ENCODE data around the gene ST3GAL3. TPM values are rescaled to one million over a fixed set of nuclear protein-coding genes. Genes with fewer than 3 reads are reported as not detected.
"Not testable (repeated sequence)": the region's sequence is repeated elsewhere in the genome, so short reads cannot be mapped to it uniquely, and the experiment has no call there.

Gene ST3GAL3
- total RNA-seq, 2 donors from 2014 or later = 25.0 to 25.5 TPM

DNA sequence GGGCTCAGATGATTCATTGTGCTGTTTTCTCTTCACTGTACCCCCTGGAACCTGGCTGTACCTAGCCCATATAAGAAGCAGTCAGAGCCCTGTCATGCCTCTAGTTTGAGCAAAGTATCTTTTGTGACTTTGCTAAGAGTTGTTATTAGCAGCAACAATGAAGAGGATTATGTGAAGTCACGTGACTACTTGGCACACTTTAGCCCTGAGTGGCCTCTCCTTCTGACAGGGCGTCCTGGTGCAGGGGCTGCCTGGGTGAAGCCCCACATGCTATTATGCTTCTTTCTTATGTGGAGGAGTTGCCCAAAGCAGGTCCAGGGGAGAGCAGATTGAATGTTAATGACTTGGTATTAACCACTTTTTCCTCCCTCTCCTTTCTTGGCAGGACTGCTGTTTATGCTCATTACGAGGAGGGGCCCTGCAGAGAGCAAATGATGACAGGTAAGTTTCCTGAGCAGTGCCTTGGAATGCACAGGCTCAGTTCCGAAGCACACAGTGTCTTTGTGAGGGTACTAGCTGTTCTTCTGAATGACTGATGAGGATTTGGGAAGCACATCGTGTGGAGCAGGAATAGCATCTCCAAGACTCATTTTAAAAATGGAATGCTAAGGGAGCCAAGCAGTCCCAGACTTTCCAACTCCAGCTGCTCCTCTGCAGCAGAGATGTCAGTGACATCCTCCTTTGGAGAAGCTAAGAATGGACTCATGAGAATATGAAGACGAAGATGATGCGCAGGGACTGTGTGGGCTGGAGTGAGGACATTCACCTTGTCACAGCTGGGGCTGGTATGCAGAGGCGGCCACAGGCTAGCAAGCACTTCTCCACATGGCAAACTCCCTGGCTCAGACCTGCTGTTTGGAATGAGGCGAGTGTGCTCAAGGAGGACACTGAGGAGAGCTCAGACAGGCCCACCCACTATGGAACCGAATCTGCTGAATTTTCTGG, 15.2 kb upstream of the ST3GAL3 start:
- no peak for DNase-seq (ENCODE audit: low spot score)
- intact Hi-C loops (cut with DNase I) = no loop called here

DNA sequence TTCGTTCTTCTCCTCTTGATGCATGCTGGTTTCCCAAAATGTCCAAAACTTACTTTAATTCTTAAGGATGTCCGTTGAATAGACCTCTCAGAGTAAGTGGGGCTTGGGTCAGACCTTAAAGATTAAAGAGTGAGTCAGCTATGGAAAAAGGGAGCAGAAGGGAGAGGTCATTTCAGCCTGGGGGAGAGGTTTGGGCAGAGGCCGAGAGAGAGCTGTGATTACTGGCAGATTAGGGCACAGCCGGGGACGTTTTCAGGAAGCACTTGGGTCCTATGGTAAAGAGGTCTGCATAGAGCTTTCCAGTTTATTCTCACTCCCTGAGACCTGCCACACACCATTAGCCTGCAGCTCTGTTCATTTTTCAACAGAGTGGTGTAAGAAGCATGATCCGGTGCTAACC, 14.0 kb upstream of the ST3GAL3 start:
- no peak for DNase-seq (ENCODE audit: low spot score)
- intact Hi-C loops (cut with DNase I) = no loop called here

DNA sequence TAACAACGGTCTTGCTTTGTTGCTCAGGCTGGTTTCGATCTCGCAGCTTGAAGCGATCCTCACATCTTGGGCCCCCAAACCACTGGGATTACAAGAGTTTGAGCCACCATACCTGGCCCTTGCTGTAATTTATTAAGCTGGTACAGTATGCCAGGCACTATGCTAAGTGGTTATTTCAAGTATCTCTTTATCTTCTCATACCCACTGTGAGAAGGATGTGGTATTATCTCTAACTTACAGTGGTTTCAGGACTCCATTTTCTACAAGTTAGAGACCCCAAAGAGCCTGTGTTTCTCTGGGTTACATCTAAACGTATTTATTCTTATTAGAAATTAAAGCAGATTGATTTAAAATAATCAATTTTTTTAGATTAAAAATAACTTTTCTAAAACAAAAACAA, 8.1 kb upstream of the ST3GAL3 start:
- intact Hi-C loops (cut with DNase I) = no loop called here
- DNase-seq (ENCODE audit: low spot score) = no peak

DNA sequence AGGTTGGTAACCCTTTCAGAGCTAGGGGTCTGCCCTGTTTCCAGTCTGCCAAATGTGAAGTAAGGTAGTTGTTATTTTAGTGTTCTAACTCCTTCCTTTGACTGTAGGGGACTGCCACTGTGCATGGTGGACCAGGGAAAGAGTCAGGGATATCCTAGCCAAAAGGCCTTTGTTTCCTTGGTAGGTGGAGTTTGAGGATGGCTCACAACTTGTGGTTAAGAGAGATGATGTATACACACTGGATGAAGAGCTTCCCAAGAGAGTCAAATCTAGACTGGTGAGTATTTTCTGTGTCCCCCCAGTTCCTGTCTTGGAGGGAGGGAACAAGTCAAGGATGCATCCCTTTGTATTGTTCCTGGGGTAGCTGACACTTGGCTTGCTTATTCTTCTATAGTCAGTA, 3.5 kb upstream of the ST3GAL3 start:
- intact Hi-C loops (cut with DNase I) = no loop called here
- DNase-seq (ENCODE audit: low spot score) = no peak

DNA sequence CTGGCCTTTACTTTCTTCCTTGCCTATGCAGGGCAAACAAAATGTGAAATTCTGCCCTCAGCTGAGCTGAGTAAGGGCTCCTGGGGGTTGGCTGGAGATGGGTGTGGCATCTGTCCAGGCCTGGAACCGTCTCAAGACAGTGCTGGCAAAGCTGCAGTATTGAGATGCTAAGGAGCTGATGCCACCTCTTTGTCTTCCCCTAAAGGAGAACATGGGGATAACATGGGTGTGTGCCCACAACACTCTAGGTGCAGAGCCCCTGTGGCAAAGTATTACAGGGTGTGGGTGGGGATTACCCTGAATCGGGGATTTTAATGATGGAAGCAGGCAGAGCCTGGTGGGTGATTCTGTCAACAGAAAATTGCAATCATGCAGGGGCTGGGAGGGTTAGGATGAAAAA, 2.5 kb upstream of the ST3GAL3 start:
- intact Hi-C loops (cut with DNase I) = no loop called here
- DNase-seq (ENCODE audit: low spot score) = no peak

DNA sequence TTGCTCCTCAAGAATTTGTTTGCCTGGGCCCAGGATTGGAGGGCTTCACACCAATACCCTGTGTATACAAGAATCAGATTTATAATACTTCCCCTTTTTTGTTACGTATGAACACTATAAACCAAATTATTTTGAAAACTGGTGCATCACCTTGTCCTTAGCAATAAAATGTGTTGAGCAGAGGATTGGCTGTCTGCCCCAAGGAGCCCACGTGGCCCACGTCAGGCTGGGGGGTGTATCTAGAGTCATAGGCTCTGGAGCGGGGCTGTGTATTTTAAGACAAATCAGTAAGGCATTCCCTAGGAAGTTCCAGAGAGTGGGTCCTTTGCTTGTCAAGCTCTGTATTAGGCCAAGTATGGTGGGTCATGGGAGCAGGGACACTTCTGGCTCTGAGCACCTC, 2.0 kb upstream of the ST3GAL3 start:
- intact Hi-C loops (cut with DNase I) = no loop called here
- DNase-seq (ENCODE audit: low spot score) = no peak

DNA sequence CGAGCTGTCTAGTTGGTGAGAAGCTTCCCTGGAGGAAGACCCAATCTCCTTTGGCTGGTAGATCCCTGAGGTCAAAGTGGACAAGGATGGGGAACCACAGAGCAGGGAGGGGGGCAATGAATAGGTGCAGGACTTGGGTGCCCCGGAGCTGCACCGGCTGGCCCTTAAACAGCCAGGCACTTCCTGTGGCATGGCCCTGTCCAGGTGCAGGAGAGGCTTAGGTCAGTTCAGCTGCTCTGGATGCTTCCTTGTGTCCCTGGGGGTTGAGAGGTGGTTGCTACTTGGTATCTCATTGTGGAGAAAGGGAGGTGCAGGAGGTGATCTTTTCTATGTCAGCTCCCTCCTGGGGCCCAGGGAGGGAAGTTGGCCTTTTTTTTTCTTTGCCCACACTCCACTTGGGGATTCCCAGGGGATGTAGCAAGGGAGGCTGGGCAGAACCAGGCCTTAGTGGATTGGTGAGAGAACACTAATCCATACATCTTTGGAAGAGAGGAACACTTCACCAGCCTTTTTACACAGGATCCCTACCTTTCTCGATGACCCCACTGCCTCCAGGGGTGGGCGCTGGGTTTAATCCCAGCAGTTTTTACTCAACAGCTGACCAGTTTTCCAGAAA, 1.2 kb upstream of the ST3GAL3 start:
- DNase-seq (ENCODE audit: low spot score) = no peak
- intact Hi-C loops (cut with DNase I) = no loop called here

DNA sequence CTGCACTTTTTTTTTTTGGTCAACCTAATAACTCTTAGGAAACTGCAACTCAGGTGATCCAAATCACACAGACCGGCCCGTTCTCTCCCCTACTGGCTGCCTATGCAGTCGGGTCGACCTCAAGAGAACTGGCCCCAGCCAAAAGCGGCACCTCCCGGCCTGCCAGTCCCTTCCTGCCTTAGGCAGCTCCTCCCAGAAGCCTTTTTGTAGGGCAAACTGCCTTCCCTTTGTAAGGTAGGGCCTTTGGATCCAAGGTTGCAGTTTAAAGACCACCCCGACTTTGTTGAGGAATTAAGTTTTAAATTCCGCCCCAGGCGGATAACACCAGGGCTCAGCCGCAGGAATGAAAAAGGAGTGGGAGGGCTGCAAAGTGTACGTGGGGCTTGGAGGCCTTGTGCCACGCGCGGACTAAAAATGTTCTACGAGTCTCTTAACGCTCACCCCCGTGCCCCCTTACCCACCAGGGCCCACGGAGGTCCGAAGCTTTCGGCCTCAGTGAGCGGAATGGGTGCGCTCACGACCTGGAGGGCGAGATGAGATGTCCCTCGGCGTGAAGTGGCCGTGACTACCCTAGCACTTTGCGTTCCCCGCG, 642 bp upstream of the ST3GAL3 start:
- DNase-seq (ENCODE audit: low spot score) = no peak
- intact Hi-C loops (cut with DNase I) = no loop called here

DNA sequence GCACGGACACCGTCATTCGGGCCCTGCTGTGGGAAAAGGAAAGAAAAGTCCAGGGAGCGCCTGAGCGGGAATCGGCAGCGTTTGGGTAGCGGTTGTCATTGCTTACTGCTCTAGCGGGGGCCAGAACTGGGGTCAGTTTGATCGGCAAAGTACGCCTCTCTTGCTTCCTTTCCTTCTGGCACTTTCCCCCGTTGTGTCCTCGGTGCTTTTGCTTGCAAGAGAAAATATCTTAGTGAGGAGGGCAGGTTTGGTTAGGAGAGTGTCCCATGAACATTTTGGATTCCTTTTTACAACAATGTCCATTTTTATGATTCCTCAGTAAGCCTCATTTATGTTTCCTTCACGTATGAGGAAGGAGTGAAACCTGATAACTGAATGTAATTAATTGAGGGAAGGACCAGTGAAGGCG, 670 bp downstream of the ST3GAL3 start:
- intact Hi-C loops (cut with DNase I) = no loop called here
- no peak for DNase-seq (ENCODE audit: low spot score)

DNA sequence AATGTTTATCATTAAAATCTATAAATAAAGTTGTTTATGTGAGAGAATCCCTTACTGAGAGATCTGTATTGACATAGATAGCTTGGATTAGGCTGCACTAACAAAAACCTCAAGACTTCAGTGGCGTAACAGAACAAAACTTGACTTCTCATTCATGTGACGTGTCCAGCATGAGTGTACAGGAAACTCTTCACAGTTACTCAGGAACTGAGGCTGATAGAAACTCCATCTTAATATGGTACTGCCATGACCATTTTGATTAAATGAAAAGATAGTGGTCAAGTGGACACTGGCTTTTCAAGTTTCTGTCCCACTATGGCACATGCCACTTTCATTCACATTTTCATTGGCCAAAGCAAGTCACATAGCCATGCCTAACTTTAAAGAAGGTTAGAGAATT, 3.7 kb downstream of the ST3GAL3 start:
- no peak for DNase-seq (ENCODE audit: low spot score)
- intact Hi-C loops (cut with DNase I) = no loop called here

DNA sequence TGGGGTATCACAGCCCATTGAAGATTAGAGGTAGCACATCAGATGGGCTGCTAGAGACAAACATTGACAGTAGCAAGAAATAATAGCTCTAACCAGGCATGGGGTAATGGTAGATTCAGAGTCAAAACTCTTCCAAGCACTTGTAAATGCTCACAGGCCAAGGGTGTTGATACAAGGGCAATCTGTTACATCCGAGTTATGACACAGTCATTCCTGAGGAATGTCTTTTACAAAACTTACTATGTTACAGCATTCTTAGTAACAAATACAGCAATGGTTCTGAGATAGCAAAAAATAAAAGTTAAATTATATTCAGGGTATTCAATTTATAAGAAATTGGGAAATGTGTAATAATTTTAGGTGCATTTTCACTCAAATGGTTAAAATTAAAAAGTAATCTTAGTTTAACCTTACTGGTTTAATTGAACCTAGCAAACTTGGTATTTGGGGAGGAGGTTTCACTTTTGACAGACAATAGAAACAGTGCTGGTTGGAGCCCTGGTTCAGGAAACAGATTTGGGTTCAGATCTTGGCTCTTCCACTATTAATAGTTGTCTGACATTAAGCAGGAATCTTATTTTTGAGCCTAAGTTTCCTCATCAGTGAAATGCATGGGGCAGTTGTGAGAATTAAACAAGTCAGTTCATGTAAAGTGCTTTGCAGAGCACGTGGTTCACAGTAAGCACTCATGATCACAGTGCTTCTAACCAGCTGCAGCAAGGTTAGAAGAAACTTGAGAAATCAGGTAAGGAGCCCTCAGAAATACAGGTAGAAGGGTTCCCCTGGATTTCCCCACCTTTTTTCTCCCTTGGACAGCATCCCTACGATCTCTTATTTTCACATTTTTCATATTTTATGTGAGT, 4.4 kb downstream of the ST3GAL3 start:
- intact Hi-C loops (cut with DNase I) = no loop called here

DNA sequence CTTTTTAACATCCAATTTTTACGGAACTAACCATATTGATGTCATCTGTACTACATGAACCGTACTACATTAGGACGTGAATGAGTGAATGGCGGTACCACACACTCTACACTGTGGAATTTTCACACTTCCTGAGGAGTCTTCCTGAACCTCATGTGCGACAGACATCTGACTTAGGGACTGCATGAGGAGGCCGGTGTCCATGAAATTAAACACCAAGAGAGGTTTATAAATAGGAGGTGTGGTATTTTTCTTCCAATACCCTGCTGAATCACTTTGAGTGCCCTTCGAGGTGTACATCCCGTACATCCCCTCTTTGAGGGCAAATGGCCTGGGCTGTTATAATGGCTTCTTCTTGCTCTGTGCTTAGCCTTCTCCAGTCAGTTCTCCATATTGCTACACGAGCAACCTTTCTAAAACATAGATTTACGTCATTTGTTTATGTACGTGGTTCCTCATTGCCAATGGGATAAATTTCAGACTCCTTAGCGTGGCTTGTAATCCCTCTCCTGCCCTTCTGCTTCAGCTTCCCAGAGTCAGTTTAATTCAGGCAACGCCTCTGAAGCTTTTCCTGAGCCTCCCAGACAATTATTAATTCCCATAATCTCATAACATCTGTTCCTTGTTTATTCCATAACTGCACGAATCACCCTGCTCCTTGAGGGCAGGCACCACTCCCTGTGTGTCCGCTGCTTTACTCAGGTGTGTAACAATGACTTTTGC, 9.4 kb downstream of the ST3GAL3 start:
- intact Hi-C loops (cut with DNase I) = no loop called here
- DNase-seq (ENCODE audit: low spot score) = no peak

More for the DNA sequence above, 4.4 kb downstream of the ST3GAL3 start:
- DNase-seq (ENCODE audit: low spot score) = no peak

DNA sequence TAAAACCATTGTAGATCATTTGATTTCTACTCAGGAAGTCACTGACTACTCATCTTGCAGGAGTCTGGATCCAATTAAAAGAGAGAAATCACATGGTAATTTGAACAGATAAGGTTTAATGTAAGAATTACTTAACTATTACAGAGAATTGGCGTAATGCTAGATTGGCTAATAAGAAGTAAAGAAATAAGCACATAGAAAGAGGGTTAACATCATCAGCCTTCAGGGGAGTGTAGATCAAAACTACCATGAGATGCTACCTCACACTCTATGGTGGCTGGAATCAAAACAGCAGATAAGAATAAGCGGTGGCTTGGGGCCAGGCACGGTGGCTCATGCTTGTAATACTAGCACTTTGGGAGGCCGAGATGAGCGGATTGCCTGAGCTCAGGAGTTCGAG, 11.7 kb downstream of the ST3GAL3 start:
- no peak for DNase-seq (ENCODE audit: low spot score)
- intact Hi-C loops (cut with DNase I) = no loop called here

DNA sequence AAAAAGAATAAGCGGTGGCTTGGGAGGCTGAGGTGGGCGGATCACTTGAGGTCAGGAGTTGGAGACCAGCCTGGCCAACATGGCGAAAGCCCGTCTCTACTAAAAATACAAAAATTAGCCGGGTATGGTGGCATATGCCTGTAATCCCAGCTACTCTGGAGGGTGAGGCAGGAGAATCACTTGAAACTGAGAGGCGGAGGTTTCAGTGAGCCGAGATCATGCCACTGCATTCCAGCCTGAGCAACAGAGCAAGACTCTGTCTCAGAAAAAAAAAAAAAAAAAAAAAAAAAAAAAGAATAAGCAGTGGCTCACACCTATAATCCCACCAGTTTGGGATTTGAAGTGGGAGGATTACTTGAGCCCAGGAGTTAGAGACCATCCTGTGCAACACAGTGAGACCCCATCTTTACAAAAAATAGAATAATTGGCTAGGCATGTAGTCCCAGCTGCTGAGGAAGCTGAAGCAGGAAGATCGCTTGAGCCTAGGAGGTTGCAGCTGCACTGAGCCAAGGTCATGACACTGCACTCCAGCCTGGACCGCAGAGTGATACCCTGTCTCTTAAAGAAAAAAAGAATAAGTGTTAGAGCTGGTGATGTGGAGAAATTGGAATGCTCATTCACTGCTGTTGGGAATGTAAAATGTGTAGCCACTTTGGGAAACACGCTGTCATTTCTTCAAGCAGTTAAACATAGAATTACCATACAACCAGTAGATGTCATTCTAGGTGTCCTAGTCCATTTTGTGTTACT, 12.5 kb downstream of the ST3GAL3 start:
- intact Hi-C loops (cut with DNase I); DNase-seq (ENCODE audit: low spot score): not testable (repeated sequence)

DNA sequence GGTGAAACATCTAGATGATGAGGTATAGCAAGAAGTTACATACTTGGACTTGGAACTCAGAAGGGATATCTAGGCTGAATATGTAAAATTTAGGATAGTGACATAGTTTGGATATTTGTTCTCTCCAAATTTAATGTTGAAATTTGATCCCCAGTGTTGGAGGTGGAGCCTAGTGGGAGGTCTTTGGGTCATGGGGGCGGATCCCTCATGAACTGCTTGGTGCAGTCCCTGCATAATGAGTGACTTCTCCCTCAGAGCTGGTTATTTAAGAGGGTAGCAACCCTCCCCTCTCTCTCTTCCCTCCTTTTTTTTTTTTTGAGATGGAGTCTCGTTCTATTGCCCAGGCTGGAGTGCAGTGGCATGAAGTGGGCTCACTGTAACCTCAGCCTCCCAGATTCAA, 15.5 kb downstream of the ST3GAL3 start:
- DNase-seq (ENCODE audit: low spot score) = no peak
- intact Hi-C loops (cut with DNase I) = no loop called here

DNA sequence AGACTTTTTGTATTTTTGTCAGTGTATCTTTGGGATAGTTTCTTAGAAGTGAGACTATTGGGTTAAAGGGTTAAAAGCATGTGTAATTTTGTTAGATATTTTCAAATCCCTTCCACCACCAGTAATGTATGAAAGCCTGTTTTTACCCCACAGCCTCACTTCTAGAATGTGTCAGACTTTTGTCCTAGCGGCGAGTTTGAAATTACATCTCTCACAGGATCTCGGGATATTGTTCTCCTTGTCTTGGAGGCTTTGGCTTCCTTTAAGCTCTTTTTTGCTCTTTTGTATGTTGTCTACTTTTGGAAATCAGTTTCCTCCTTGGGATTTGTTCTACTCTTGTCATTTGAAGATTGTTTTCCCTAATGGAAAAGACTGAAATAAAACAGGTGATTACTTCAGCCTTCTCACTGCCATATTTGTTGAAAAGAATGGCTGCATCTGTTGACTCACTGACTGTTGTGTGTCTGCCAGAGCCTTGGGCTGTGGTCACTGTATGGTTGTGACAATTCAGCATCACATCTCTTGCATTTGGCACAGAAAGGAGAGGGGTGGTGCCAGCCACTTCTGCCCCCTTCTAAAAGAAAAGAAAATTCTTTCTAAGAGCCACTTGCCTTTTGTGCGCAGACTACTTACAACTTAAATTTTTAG, 22.6 kb downstream of the ST3GAL3 start:
- DNase-seq (ENCODE audit: low spot score) = no peak
- intact Hi-C loops (cut with DNase I) = no loop called here

DNA sequence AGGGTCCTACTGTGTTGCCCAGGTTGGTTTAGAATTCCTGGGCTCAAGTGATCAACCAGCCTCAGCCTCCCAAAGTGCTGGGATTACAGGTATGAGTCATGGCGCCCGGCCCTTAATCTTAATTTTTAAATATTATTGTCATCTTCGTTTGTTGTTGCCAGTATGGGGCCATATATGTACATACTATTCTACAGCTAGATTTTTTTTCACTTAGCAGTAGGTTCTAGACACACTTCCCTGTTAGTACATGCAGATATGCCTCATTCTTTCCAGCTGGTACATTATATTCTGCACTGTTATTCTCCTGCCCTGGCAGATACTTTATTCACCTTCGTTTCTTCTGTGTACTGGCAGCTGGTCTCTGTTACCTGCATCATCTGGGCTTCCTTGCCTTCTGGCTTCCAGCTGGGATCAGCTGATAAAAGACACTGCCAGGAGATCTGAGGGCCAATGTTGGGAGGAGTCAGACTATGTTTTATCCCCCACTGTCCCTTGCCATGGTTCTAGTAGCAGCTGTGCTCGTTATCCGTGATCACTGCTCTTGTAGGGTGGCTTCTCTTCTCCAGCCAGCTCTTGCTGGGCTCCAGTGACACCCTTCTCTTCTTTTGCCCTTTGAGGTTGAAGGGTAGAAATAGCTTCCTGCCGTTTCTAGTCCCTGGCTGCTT, 24.7 kb downstream of the ST3GAL3 start:
- DNase-seq (ENCODE audit: low spot score) = no peak
- intact Hi-C loops (cut with DNase I) = no loop called here
